AG20443 (cell line): ENCODE results near the gene SIGLEC15.

Experiments used
- DNase-seq: peaks from one replicate; pipeline ENCODE4 v3.0.0; 2012; ENCODE audit warnings: low spot score, mixed read lengths

Gene SIGLEC15

DNA sequence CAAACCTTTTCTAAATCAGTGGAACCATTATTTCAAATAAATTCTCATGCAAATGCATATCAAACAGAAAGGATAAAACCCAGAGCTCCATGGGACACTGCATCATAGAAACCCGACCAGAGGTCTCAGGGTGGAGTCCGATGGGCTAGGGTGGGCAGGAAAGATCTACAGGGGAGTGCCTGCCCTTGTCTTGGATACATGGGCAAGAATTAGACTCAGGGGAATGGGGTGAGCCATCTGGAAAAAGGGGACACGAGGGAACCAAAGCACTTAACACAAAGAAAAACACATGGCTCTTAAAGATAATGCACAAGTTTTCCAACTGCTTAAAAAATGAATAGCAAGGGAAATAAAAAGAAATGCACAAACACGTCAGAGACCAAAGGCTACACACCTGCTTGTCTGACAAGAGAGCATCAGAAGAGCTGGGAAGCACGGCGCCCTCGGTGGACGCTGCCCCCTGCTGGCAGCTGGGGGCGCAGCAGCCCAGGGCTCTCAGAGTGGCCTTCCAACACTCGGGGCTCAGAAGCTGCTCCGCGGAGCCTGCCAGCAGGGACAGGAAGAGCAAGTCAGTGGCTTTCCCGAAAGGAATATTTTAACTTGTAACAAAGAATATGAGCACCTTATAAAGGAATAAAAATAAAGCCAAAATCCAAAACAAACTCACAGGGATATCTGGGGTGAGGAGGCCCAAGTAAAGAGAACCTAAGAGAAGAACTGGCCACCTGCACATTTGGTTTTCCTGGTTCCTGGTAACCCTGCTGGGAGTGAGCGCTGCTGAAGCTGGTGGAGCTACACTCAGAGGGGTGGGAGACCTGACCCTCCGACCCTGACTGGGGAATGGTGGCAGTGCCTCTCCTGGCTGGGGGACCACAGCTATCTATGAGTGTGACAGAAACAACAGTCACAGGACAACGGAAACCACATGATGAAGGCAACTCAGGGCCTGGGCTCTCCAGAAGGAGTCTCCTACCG is 54.5 kb downstream of the SIGLEC15 start:
- peak; percentile 91 for DNase-seq

DNA sequence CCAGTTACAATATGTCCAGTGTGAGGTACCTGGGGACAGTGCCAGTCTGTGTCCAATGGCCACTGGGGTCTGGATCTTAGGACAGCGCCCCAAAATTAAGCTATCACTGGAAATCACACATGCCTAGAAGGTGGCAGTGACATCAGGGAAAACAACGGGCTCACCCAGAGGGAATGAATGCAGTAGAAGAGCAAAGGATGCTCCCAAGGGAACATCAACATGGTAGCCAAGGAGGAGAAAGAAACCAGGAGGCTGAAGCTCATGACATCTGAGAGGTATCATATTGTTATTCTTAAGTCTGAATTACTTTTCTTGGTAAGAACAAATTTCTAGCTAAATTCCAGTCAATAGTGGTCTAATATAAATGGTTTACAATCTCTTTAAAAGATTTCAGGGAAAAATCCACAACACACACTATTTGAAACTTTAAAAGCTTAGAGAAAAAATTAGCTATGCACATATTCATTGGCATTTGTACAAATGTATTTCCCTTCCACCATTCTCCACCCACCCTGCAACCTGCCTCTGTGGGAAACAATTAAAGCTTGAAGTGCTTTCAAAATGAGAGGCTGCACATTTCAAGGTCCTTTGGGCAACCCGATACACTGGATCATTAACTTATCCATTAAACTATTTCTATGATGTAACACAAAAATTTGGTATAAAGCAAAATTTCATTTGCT is 55.5 kb downstream of the SIGLEC15 start:
- no peak for DNase-seq

DNA sequence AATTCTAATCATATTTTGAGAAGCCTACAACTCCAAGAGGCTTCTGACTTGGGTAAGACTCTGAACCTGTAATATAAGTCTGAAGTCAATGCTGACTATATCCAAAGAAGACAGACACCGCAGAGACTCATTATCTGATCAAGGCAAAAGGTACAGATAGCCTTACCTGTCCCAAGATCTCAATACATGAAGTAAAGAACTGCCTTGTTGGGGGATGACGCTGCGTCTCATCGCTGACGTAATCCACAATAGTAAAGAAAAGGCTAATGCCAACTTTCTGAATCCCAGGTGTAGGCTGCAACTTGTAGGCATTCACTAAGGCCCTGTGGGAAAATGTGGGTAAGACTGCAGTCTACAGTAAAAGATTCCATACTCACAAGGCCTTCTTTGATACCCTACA is 62.1 kb downstream of the SIGLEC15 start:
- no peak for DNase-seq

DNA sequence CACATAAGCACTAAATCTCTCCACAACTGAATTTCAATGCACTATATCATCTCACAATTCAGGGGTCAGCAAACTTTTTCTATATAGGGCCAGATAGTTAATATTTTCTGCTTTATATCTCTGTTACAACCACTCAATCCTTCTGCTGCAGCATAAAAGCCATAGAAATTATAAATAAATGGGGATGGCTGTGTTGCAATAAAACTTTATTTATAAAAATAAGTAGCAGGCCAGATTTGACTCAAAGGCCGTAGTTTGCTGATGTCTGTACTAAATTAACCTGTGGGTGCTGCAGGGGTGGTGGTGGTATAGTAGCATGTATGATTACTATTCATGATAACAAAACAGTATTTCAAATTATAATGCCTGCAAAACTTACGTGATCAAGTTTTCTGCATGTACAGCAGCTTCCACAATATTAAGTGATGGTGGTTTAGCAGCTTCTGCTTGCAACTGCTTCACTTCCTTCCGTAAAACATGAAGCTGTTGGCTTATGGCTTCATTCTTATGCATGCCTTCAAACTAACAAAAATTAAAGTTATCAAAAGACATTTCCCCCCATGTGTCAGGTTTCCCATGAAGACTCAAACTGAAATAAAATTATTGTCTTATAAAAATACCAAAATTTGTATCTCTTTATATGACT is 64.1 kb downstream of the SIGLEC15 start:
- DNase-seq = no peak

DNA sequence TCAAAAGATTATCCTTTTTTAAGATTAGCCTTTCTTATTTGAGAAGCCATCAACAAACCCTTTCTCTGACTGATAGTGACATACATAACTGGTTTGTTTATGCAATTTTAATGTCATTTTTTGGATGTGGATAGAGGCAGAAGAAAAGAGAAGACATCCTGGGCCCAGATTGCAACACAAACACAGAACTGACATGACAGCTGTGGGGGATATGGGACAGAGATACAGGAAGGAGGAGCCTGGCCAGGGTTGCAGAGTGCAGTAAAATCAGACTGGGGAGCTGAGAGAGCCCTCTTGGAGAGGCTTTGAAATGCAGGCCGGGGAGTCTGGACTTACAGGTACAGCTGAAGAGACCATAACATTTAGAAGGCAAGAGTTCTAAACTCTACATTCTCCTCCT is 65.1 kb downstream of the SIGLEC15 start:
- DNase-seq = no peak

DNA sequence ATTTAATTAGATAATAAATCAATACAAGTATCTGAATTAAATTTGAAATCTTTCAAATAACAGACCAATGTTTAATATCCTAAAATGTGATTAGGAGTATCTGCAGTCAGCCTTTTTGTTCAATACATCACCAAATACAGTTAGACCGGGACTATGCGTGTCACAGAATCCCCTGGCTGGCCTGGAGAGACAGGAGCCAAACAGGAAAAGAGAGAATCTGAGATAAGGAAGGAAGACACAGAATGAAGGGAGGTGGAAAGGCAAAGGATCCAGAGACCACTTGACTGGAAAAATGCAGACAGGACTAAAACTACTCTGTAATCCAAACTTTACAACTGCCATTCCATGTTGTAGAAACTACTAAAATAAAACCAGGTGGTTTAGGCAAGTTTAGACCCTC is 66.3 kb downstream of the SIGLEC15 start:
- no peak for DNase-seq
